Heart left ventricle (tissue), 13 donors: ENCODE measurements around the gene FLT3LG.
A peak's percentile ranks its signal among the peaks of the same experiment; 100 is the strongest.

Experiments
- CTCF ChIP-seq, 12 donors: fragments of 200-600 bp; sonication (generic) in 4 of 12; IDR thresholded peaks; one replicate each; pipeline versions ENCODE4 v1.5.0 to v1.8.0; 2018 to 2022; ENCODE audit warnings: antibody characterized with exemption in 12 of 12, mild to moderate bottlenecking in 5 of 12
- POLR2A ChIP-seq, 2 donors: fragments of 450-650 bp; IDR thresholded peaks; one replicate each; pipeline ENCODE4 v1.6.1; 2017; ENCODE audit warnings: antibody characterized with exemption in 2 of 2, mild to moderate bottlenecking in 2 of 2, moderate library complexity in 2 of 2
- donor health status: ischemic (EF 13 %, LVEDD 7.1; RV severe dilation, severe dysfunction).
- donor health status: DM: no; HTN: yes; CAD: no.
- donor health status: DM: no; HTN: no; CAD: no.
- donor health status: ischemic (EF 25% LVEDD 6.9; RV normal size, moderate dysfunction).
- donor health status: ischemic (EF 25% LVEDD 5.7; RV mildly dilated, moderate dysfunction).
- donor health status: ischemic (EF 35%, LVEDD 5.7; RV mildly dilated, moderate dysfunction).
- donor health status: nonischemic (EF 11% LVEDD 7.7; RV severe dilation, severe dysfunction).
- donor health status: DM: yes; HTN: yes; CAD: no.
- donor health status: PGD.
- donor health status: ischemic (EF 29% LVEDD 5.4; RV normal size, mild dysfunction).
- donor health status: nonischemic (EF 23%, LVEDD 6.1; RV moderate dilation, normal function).

- peak in 1 of 2 donors; percentile 2 for TF ChIP-seq POLR2A (IDR thresholded peaks at IDR 0.05)
- TF ChIP-seq CTCF (IDR thresholded peaks at IDR 0.05), result no peak
Measured at GRCh38 chr19:49496574-49497008, 22.6 kb downstream of the FLT3LG start.
